Osteoblast (primary cell): ENCODE results near the gene OR6B3. TPM values are rescaled to one million over a fixed set of nuclear protein-coding genes. Genes with fewer than 3 reads are reported as not detected.

ENCODE experiments used
- DNase-seq: peaks from one replicate; pipeline ENCODE4 v3.0.0; 2011; ENCODE audit warnings: low spot score, mixed read lengths; ENCODE audit not compliant: insufficient read length; ENCODE audit errors: missing footprints
- H2AFZ ChIP-seq: 2 replicates; pipeline ENCODE4 v1.6.0; 2011; ENCODE audit warnings: mild to moderate bottlenecking, low read length
- H3K27ac ChIP-seq: 2 replicates; pipeline ENCODE4 v1.5.1; 2011; ENCODE audit warnings: mild to moderate bottlenecking, low read depth, low read length, moderate library complexity
- H3K27me3 ChIP-seq: 2 replicates; pipeline ENCODE4 v1.6.0; 2012; ENCODE audit warnings: mild to moderate bottlenecking, control low read depth, inconsistent platforms, low read length, moderate library complexity; ENCODE audit not compliant: insufficient read depth
- H3K36me3 ChIP-seq: 2 replicates; pipeline ENCODE4 v1.5.1; 2011; ENCODE audit warnings: mild to moderate bottlenecking, low read length, control low read depth, moderate library complexity; ENCODE audit not compliant: insufficient read depth
- H3K4me1 ChIP-seq: 2 replicates; pipeline ENCODE4 v1.5.1; 2011; ENCODE audit warnings: mild to moderate bottlenecking, low read length, control low read depth, moderate library complexity; ENCODE audit not compliant: insufficient read depth
- H3K4me2 ChIP-seq: 2 replicates; pipeline ENCODE4 v1.6.0; 2011; ENCODE audit warnings: mild to moderate bottlenecking, low read length; ENCODE audit not compliant: insufficient read depth
- H3K4me3 ChIP-seq: fragments of 200-600 bp; sonication (generic); 3 replicates; pipeline ENCODE4 v1.5.1; 2012; ENCODE audit warnings: mild to moderate bottlenecking, low read length, inconsistent platforms; ENCODE audit not compliant: insufficient read depth
- H3K79me2 ChIP-seq: 2 replicates; pipeline ENCODE4 v1.6.0; 2012; ENCODE audit warnings: mild to moderate bottlenecking, low read length, control low read depth, inconsistent platforms; ENCODE audit not compliant: insufficient read depth
- H3K9me3 ChIP-seq: 2 replicates; pipeline ENCODE4 v1.5.1; 2011; ENCODE audit warnings: low read depth, low read length, control low read depth
- H4K20me1 ChIP-seq: 2 replicates; pipeline ENCODE4 v1.6.0; 2012; ENCODE audit warnings: mild to moderate bottlenecking, low read length, control low read depth; ENCODE audit not compliant: insufficient read depth
- CTCF ChIP-seq: IDR thresholded peaks from 2 replicates; pipeline ENCODE4 v1.5.1; 2011; ENCODE audit warnings: mild to moderate bottlenecking, low read depth, low read length, moderate library complexity; ENCODE audit errors: extremely low read depth
- total RNA-seq: library from RNA; depleted of rRNA; stranded (reverse); fragments of >200 nt; gene quantifications from 2 replicates; pipeline ENCODE4 v1.2.3, GENCODE V29; 2012

The OR6B3 gene
- not detected in 2 replicates for total RNA-seq

- no peaks in the 10 kb centered on the region for H4K20me1 ChIP-seq
- no peaks in the 10 kb centered on the region for H3K79me2 ChIP-seq
- TF ChIP-seq CTCF = no peak
- H3K4me1 ChIP-seq = no peaks in the 10 kb centered on the region
- no peak within 1 kb of the TSS for H3K4me2 ChIP-seq
- no peak within 1 kb of the TSS for H3K4me3 ChIP-seq
- H3K36me3 ChIP-seq = no peaks in the 10 kb centered on the region
- no peak for DNase-seq
- H2AFZ ChIP-seq = no peak within 1 kb of the TSS
- H3K27ac ChIP-seq = no peak within 1 kb of the TSS
- peaks cover 32% of the 10 kb centered on the region for H3K27me3 ChIP-seq
- H3K9me3 ChIP-seq = no peaks in the 10 kb centered on the region
Observed at GRCh38 chr2:240053173-240054155, at the start of gene OR6B3. OR6B3 (minus strand) TSS chr2:240053521.

- Histone ChIP-seq H4K20me1 (no peaks in the 10 kb centered on the region), H3K79me2 (no peaks in the 10 kb centered on the region), H3K4me3 (no peak overlapping the region), H3K27ac (no peak overlapping the region), H2AFZ (no peak overlapping the region), H3K4me1 (no peaks in the 10 kb centered on the region), H3K36me3 (no peaks in the 10 kb centered on the region), H3K9me3 (no peaks in the 10 kb centered on the region), H3K27me3 (peaks cover 47% of the 10 kb centered on the region), H3K4me2 (no peak overlapping the region)
- no peak for DNase-seq
- no peak for TF ChIP-seq CTCF
Observed at GRCh38 chr2:240098349-240098748, 45.0 kb upstream of the OR6B3 start.

GRCh38 chr2:240095556-240096523 is 42.5 kb upstream of the OR6B3 start:
- no peak for TF ChIP-seq CTCF
- no peak overlapping the region for H3K4me3 ChIP-seq
- no peaks in the 10 kb centered on the region for H3K36me3 ChIP-seq
- H3K79me2 ChIP-seq = no peaks in the 10 kb centered on the region
- no peaks in the 10 kb centered on the region for H4K20me1 ChIP-seq
- peaks cover 47% of the 10 kb centered on the region for H3K27me3 ChIP-seq
- H3K4me1 ChIP-seq = no peaks in the 10 kb centered on the region
- DNase-seq = no peak
- H3K27ac ChIP-seq = no peak overlapping the region
- no peak overlapping the region for H3K4me2 ChIP-seq
- H3K9me3 ChIP-seq = no peaks in the 10 kb centered on the region
- no peak overlapping the region for H2AFZ ChIP-seq
